Small intestine (tissue), 7 donors: ENCODE measurements around the gene REEP5. TPM values are rescaled to one million over a fixed set of nuclear protein-coding genes. Genes with fewer than 3 reads are reported as not detected.
"Not testable (repeated sequence)": the region's sequence is repeated elsewhere in the genome, so short reads cannot be mapped to it uniquely, and the experiment has no call there.

Source experiments
- DNase-seq, 2 donors: peaks; one replicate each; pipeline versions ENCODE4 v3.0.0 to v3.0.0-alpha.2; 2013
- FAIRE-seq: peaks from 2 replicates; lab custom pipeline; 2012; peaks lifted over from hg19 to GRCh38; lab: Jason Lieb, UNC
- H3K27ac ChIP-seq, 3 donors: one replicate each; pipeline ENCODE4 v1.5.1; 2013; ENCODE audit warnings: low read length in 2 of 3, mild to moderate bottlenecking in 2 of 3, control low read depth in 1 of 3, inconsistent platforms in 1 of 3, low read depth in 1 of 3, moderate library complexity in 1 of 3
- H3K27me3 ChIP-seq, 3 donors: one replicate each; pipeline ENCODE4 v1.6.1; 2013; ENCODE audit warnings: low read length in 3 of 3, inconsistent platforms in 1 of 3; ENCODE audit not compliant: control insufficient read depth in 3 of 3, insufficient read depth in 3 of 3
- H3K36me3 ChIP-seq, 3 donors: one replicate each; pipeline ENCODE4 v1.6.1; 2013; ENCODE audit warnings: low read length in 3 of 3, inconsistent platforms in 1 of 3, low read depth in 1 of 3, mild to moderate bottlenecking in 1 of 3, moderate library complexity in 1 of 3; ENCODE audit not compliant: control insufficient read depth in 3 of 3, insufficient read depth in 2 of 3
- H3K4me1 ChIP-seq, 3 donors: one replicate each; pipeline ENCODE4 v1.6.1; 2013; ENCODE audit warnings: low read length in 2 of 3, inconsistent platforms in 1 of 3, low read depth in 1 of 3, mild to moderate bottlenecking in 1 of 3, moderate library complexity in 1 of 3; ENCODE audit not compliant: control insufficient read depth in 3 of 3, insufficient read depth in 2 of 3
- H3K4me3 ChIP-seq, 3 donors: one replicate each; pipeline ENCODE4 v1.5.1; 2013; ENCODE audit warnings: low read length in 3 of 3, control low read depth in 1 of 3, inconsistent platforms in 1 of 3, low read depth in 1 of 3, mild to moderate bottlenecking in 1 of 3, moderate library complexity in 1 of 3
- H3K9me3 ChIP-seq, 2 donors: one replicate each; pipeline ENCODE4 v1.6.1; 2013; ENCODE audit warnings: low read depth in 1 of 2, low read length in 1 of 2; ENCODE audit not compliant: control insufficient read depth in 2 of 2, insufficient read depth in 1 of 2
- WGBS, 3 donors: extraction: QIAGEN DNeasy Blood & Tissue Kit; methylation state at CpG; one replicate each; pipeline ENCODE4 v1.1.7; 2013; 5-methylcytosine and 5-hydroxymethylcytosine counted together
- polyA plus RNA-seq, 4 donors: library from polyadenylated mRNA; stranded (reverse) in 3 of 4; unstranded in 1 of 4; fragments of 200-250 nt in 3 of 4; fragments of 120-200 nt in 1 of 4; gene quantifications; one replicate each; pipeline versions ENCODE4 v1.2.1 to v1.2.3, GENCODE V29; 2013
- donor health status: healthy with polysubstance abuse.
- donor health status: control.
- donor health status: control.
- donor health status: Bipolar disorder and iron deficiency.
- donor health status: healthy.

The REEP5 gene
- polyA plus RNA-seq, 4 donors = 27.3 to 69.4 (median 37.5) TPM

- Histone ChIP-seq H3K36me3 (no peaks in the 10 kb centered on the region), H3K27ac (no peak overlapping the region), H3K27me3 (no peaks in the 10 kb centered on the region), H3K4me1 (peaks cover 0 to 9% (median 0%) of the 10 kb centered on the region in 3 donors), H3K9me3 (no peaks in the 10 kb centered on the region), H3K4me3 (no peak overlapping the region)
- 89 to 96% (median 89%) methylated on average over 6 of the region's 6 CpGs for WGBS, 3 donors
- DNase-seq = no peak
- FAIRE-seq = no peak
These were observed 39.0 kb upstream of the REEP5 start for GRCh38 chr5:112960863-112961504.

DNA sequence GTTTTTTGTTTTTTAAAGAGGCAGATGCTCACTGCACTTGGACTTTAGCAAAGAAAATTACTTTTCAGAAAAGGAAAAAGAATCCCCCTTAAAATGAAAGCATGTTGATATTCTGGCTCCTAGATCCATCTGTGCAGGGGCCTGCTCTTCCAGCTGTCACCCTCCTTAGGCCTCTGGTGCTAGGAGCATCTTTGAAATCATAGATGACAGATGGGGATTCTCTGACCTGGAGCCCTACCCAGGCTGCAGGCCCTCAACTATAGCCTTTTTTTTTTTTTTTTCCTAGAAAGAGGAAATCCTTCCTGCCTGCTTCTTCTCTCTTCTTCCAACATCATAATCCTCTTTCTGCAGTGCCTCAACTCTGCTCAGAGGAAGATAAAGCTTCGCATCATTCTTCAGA is 38.3 kb upstream of the REEP5 start:
- Histone ChIP-seq H3K4me1 (peaks cover 0 to 9% (median 0%) of the 10 kb centered on the region in 3 donors), H3K36me3 (no peaks in the 10 kb centered on the region), H3K9me3 (no peaks in the 10 kb centered on the region), H3K4me3 (no peak overlapping the region), H3K27me3 (no peaks in the 10 kb centered on the region), H3K27ac (no peak overlapping the region)
- FAIRE-seq = no peak
- no peak for DNase-seq
- WGBS, 3 donors = 90 to 100% (median 93%) methylated on average over 1 of the region's 1 CpG

DNA sequence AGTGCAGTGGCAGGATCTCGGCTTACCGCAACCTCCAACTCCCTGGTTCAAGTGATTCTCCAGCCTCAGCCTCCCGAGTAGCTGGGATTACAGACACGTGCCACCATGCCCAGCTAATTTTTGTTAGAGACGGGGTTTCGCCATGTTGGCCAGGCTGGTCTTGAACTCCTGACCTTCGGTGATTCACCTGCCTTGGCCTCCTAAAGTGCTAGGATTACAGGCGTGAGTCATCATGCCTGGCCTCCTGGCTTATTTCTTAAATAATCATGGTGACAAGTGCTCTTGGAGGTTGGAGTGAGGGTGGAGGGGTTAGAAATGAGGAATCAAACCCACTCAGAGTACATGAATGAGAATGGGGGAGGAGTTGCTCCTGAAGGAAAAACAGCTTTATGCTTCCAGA is 37.8 kb upstream of the REEP5 start:
- H3K4me3 ChIP-seq, H3K36me3 ChIP-seq, H3K27ac ChIP-seq, H3K27me3 ChIP-seq, FAIRE-seq, H3K9me3 ChIP-seq, H3K4me1 ChIP-seq, DNase-seq: not testable (repeated sequence)
- 92 to 93% (median 93%) methylated on average over 8 of the region's 8 CpGs for WGBS, 3 donors

DNA sequence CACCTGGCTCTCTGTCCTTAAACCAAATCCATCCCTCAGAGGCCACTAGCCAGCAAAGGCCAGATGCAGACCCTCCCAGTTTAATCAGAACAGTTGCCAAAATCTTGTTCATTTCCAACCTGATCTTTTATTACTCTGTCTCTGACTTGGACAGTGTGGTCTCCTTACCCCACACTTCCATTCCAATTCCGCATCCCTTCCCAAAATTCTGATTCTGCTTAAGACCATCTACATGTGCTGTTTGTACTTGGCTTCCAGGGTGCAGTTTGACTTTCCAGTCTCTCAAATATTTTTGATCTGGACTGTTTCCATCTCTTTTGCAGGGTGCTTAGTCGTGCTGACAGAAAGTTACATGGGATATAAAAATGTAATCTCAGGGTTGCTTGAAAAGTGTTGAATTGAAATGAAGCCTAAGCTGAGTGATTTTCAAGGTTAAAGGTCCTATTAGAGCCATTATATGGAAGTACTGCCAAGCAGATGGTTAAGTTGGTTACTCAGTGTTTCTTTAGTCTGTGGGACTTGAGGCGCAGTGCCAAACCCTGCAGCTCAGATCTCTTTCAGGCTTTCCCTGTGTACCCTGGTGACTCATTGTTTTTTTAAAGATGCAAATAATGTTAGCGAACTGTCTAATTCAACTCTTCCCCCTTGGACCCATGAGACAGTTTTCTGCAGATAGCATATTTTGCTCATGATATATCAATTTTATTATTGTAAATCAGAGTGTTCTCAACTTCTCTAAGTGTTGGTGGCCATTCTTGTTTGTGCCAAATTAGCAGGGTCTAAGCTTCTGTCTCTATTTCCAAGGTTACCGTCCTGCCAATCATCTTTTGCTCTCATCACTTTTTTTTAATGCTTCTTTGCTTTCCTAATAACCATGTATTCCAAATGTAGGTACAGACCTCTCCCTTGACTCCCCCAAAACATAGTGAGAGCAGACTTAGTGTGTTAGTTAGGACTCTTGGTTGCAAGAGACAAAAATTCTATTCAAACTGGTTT is 36.4 kb upstream of the REEP5 start:
- Histone ChIP-seq H3K36me3 (no peaks in the 10 kb centered on the region), H3K27me3 (no peaks in the 10 kb centered on the region), H3K4me3 (no peak overlapping the region), H3K9me3 (no peaks in the 10 kb centered on the region), H3K27ac (no peak overlapping the region), H3K4me1 (peaks cover 0 to 6% (median 0%) of the 10 kb centered on the region in 3 donors)
- 35 to 46% (median 36%) methylated on average over 5 of the region's 5 CpGs for WGBS, 3 donors
- peak in 1 of 2 donors; percentile 43 for DNase-seq
- FAIRE-seq = no peak

DNA sequence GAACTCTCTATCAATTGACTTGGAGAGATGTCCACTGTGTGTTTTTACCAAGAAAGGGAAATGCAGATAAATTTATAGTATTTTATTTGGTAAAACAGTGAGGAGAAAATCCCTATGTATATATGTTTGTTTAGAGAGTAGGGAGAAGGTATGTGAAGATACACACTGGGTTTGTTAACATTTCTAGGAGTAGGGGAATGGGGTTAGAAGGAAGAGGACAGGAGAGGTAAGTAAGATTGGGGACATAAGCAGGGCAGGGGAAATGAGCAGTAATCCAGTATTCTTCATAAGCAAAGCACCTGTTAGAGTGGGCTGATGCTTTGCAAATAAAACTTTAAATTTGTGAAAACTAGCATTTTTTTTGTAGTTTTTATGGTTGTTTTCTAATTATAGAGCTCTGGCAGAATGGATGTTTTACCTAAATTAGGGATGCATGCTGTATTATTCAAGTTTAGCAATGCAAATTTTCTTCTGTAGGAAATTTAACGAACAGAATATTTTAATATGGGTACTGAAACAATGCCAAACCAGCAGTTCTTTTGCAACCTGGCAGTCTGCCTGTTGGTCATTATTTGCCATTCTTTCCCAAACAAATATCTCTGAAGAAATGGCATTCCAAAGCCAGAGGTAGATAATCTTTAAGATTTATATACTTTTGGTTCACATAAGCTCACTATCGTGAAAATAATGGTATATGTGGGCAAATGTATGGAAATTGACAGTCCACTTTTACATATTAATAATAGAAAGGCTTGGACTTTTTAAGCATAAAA is 35.2 kb upstream of the REEP5 start:
- no peak for FAIRE-seq
- H3K4me1 ChIP-seq = peaks cover 0 to 6% (median 0%) of the 10 kb centered on the region in 3 donors
- no peaks in the 10 kb centered on the region for H3K27me3 ChIP-seq
- H3K9me3 ChIP-seq = no peaks in the 10 kb centered on the region
- no peaks in the 10 kb centered on the region for H3K36me3 ChIP-seq
- WGBS, 3 donors = 78 to 88% (median 81%) methylated on average over 2 of the region's 2 CpGs
- no peak overlapping the region for H3K27ac ChIP-seq
- H3K4me3 ChIP-seq = no peak overlapping the region
- DNase-seq = no peak

GRCh38 chr5:112956606-112957005 is 34.6 kb upstream of the REEP5 start:
- peaks cover 0 to 6% (median 0%) of the 10 kb centered on the region in 3 donors for H3K4me1 ChIP-seq
- H3K36me3 ChIP-seq = no peaks in the 10 kb centered on the region
- no peak for FAIRE-seq
- no peaks in the 10 kb centered on the region for H3K27me3 ChIP-seq
- no peaks in the 10 kb centered on the region for H3K9me3 ChIP-seq
- no peak overlapping the region for H3K4me3 ChIP-seq
- WGBS, 3 donors = 88 to 92% (median 91%) methylated on average over 3 of the region's 3 CpGs
- no peak for DNase-seq
- H3K27ac ChIP-seq = no peak overlapping the region

DNA sequence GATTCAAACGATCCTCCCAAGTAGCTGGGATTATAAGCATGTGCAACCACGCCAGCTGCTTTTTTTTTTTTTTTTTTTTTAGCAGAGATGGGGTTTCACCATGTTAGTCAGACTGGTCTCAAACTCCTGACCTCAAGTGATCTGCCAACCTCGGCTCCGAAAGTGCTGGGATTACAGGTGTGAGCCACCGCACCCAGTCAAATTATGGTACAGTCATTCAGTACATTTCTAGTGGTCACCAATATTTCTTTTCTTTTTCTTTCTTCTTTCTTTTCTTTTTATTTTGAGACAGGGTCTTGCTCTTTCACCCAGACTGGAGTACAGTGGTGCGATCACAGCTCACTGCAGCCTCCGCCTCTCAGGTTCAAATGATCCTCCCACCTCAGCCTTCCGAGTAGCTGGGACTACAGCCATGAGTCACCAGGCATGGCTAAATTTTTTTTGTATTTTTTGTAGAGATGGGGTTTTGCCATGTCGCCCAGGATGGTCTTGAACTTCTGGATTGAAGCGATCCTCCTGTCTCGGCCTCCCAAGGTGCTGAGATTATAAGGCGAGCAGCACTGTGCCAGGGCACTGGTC is 29.2 kb upstream of the REEP5 start:
- no peaks in the 10 kb centered on the region for H3K27me3 ChIP-seq
- FAIRE-seq = no peak
- 78 to 91% (median 81%) methylated on average over 12 of the region's 12 CpGs for WGBS, 3 donors
- no peaks in the 10 kb centered on the region for H3K9me3 ChIP-seq
- no peak for DNase-seq
- no peaks in the 10 kb centered on the region for H3K36me3 ChIP-seq
- H3K4me3 ChIP-seq = no peak overlapping the region
- H3K27ac ChIP-seq = no peak overlapping the region
- no peaks in the 10 kb centered on the region for H3K4me1 ChIP-seq

DNA sequence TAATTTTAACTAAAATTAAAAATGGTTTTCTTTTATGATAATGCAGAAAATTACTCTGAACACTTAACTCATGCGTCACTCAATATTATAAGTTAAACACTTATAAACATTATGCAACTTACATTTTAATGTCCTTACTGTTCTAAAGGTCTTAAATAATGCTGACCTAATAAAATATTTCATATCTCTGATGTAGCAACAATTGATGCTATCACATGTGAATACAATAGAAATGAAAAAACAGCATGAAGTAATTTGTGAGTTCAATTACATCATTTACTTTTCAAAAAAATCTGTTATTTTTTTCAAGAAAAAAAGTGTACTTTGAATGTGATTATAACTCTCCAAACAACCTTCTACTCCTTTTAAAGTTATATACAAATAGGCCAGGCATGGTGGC is 26.4 kb upstream of the REEP5 start:
- no peak for DNase-seq
- Histone ChIP-seq H3K27me3 (no peaks in the 10 kb centered on the region), H3K4me3 (no peak overlapping the region), H3K36me3 (no peaks in the 10 kb centered on the region), H3K4me1 (no peaks in the 10 kb centered on the region), H3K9me3 (peaks cover 0 to 2% of the 10 kb centered on the region in 2 donors), H3K27ac (no peak overlapping the region)
- WGBS, 3 donors = 89 to 97% (median 93%) methylated on average over 1 of the region's 1 CpG
- peak; percentile 36 for FAIRE-seq
